HUES48 (cell line): ENCODE measurements around the gene TWF2.

Source experiments
- H3K27ac ChIP-seq: one replicate; pipeline ENCODE4 v1.7.0; 2013; ENCODE audit warnings: low read depth, low read length, inconsistent platforms
- H3K27me3 ChIP-seq: 2 replicates; pipeline ENCODE4 v1.6.1; 2013; ENCODE audit warnings: mild to moderate bottlenecking, low read length; ENCODE audit not compliant: control insufficient read depth, insufficient read depth
- H3K36me3 ChIP-seq: 2 replicates; pipeline ENCODE4 v1.6.1; 2013; ENCODE audit warnings: low read length; ENCODE audit not compliant: control insufficient read depth, insufficient read depth
- H3K4me1 ChIP-seq: 2 replicates; pipeline ENCODE4 v1.6.1; 2013; ENCODE audit warnings: mild to moderate bottlenecking, low read length; ENCODE audit not compliant: control insufficient read depth, insufficient read depth
- H3K4me3 ChIP-seq: 2 replicates; pipeline ENCODE4 v1.5.1; 2013; ENCODE audit warnings: mild to moderate bottlenecking, low read depth, low read length
- H3K9ac ChIP-seq: 2 replicates; pipeline ENCODE4 v1.6.1; 2013; ENCODE audit warnings: mild to moderate bottlenecking, low read depth, low read length, moderate library complexity
- H3K9me3 ChIP-seq: 2 replicates; pipeline ENCODE4 v1.6.1; 2013; ENCODE audit warnings: low read length; ENCODE audit not compliant: control insufficient read depth, insufficient read depth

Gene TWF2

GRCh38 chr3:52257911-52258310 is 19.0 kb upstream of the TWF2 start:
- Histone ChIP-seq H3K27ac (no peak overlapping the region), H3K9me3 (no peaks in the 10 kb centered on the region), H3K4me1 (no peaks in the 10 kb centered on the region), H3K36me3 (peaks cover 92% of the 10 kb centered on the region), H3K9ac (no peak overlapping the region), H3K27me3 (no peaks in the 10 kb centered on the region), H3K4me3 (no peak overlapping the region)

DNA sequence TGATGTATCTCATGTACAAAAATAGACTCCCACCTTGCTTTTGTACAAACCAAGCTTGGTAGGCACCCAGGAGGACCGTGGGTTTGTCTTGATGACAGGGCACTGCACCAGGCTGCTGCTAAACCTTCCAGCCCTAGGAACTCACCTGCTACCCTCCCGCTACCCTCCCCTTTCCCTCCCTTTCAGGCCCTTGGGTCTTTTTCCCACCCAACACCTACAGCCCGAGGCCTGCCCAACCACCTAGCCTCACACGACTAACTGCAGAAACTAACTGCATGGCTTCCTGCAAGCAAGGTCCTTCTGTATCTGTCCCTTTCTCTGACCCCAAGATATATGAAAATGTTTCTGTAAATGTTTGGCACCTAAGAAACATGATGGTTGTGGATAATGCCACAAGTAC is 17.7 kb upstream of the TWF2 start:
- H3K9ac ChIP-seq: no peak overlapping the region
- no peaks in the 10 kb centered on the region for H3K27me3 ChIP-seq
- H3K36me3 ChIP-seq: peaks cover 91% of the 10 kb centered on the region
- H3K9me3 ChIP-seq: no peaks in the 10 kb centered on the region
- H3K4me3 ChIP-seq: no peak overlapping the region
- H3K27ac ChIP-seq: no peak overlapping the region
- H3K4me1 ChIP-seq: no peaks in the 10 kb centered on the region

- H3K4me1 ChIP-seq: no peaks in the 10 kb centered on the region
- no peaks in the 10 kb centered on the region for H3K27me3 ChIP-seq
- H3K9me3 ChIP-seq: no peaks in the 10 kb centered on the region
- peaks cover 90% of the 10 kb centered on the region for H3K36me3 ChIP-seq
- no peak overlapping the region for H3K9ac ChIP-seq
- H3K4me3 ChIP-seq: no peak overlapping the region
- H3K27ac ChIP-seq: no peak overlapping the region
These were observed 17.2 kb upstream of the TWF2 start for GRCh38 chr3:52256159-52256558.

- no peak overlapping the region for H3K27ac ChIP-seq
- peaks cover 89% of the 10 kb centered on the region for H3K36me3 ChIP-seq
These were observed 15.7 kb upstream of the TWF2 start for GRCh38 chr3:52254608-52255007.

GRCh38 chr3:52253314-52254304 is 14.7 kb upstream of the TWF2 start:
- peaks cover 87% of the 10 kb centered on the region for H3K36me3 ChIP-seq

More at GRCh38 chr3:52254608-52255007, 15.7 kb upstream of the TWF2 start:
- H3K9ac ChIP-seq: no peak overlapping the region
- H3K4me3 ChIP-seq: no peak overlapping the region
- no peaks in the 10 kb centered on the region for H3K4me1 ChIP-seq
- no peaks in the 10 kb centered on the region for H3K27me3 ChIP-seq
- H3K9me3 ChIP-seq: no peaks in the 10 kb centered on the region

GRCh38 chr3:52250122-52250521 is 11.2 kb upstream of the TWF2 start:
- H3K27me3 ChIP-seq: peaks cover 18% of the 10 kb centered on the region
- no peak overlapping the region for H3K4me3 ChIP-seq
- H3K4me1 ChIP-seq: peaks cover 4% of the 10 kb centered on the region; the same call in 1 of the 2 replicates
- H3K27ac ChIP-seq: no peak overlapping the region
- H3K9ac ChIP-seq: no peak overlapping the region
- no peaks in the 10 kb centered on the region for H3K9me3 ChIP-seq
- H3K36me3 ChIP-seq: peaks cover 52% of the 10 kb centered on the region

More at GRCh38 chr3:52253314-52254304, 14.7 kb upstream of the TWF2 start:
- Histone ChIP-seq H3K9ac (no peak overlapping the region), H3K4me1 (no peaks in the 10 kb centered on the region), H3K9me3 (no peaks in the 10 kb centered on the region), H3K27me3 (no peaks in the 10 kb centered on the region), H3K27ac (no peak overlapping the region), H3K4me3 (no peak overlapping the region)

GRCh38 chr3:52249683-52250082 is 10.7 kb upstream of the TWF2 start:
- Histone ChIP-seq H3K36me3 (peaks cover 51% of the 10 kb centered on the region), H3K27ac (no peak overlapping the region), H3K4me1 (peaks cover 4% of the 10 kb centered on the region; the same call in 1 of the 2 replicates), H3K4me3 (no peak overlapping the region), H3K9ac (no peak overlapping the region), H3K9me3 (no peaks in the 10 kb centered on the region), H3K27me3 (peaks cover 22% of the 10 kb centered on the region)

DNA sequence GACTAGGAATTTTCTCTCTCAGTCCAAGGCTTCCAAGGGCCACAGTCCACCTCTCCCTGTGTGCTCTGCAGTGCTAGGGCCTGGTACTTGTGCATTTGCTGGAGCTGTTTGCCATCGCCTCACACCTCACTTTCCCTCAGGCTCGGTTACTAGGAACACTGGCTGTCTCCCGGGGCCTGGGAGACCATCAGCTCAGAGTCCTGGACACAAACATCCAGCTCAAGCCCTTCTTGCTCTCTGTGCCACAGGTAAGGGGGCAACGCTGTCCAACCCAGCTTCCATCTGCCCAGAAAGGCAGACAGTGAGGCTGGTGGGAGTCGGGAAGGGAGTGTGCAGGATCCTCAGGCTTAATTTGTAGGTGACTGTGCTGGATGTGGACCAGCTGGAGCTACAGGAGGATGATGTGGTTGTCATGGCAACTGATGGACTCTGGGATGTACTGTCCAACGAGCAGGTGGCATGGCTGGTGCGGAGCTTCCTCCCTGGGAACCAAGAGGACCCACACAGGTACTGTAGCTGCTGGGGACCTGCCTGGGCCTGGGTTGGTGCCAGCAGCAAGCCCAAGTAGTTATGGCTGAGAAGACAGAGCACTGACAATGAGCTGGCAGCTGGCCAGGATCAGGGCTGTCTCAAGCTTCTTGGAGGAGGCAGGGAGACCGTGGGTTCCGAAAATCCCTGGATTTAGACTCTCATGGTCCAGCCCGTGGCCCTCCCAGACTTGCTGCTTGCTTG is 10.0 kb upstream of the TWF2 start:
- H3K27me3 ChIP-seq: peaks cover 28% of the 10 kb centered on the region
- no peak overlapping the region for H3K4me3 ChIP-seq
- no peak overlapping the region for H3K27ac ChIP-seq
- peaks cover 4% of the 10 kb centered on the region; the same call in 1 of the 2 replicates for H3K4me1 ChIP-seq
- no peak overlapping the region for H3K9ac ChIP-seq
- peaks cover 46% of the 10 kb centered on the region for H3K36me3 ChIP-seq
- no peaks in the 10 kb centered on the region for H3K9me3 ChIP-seq

DNA sequence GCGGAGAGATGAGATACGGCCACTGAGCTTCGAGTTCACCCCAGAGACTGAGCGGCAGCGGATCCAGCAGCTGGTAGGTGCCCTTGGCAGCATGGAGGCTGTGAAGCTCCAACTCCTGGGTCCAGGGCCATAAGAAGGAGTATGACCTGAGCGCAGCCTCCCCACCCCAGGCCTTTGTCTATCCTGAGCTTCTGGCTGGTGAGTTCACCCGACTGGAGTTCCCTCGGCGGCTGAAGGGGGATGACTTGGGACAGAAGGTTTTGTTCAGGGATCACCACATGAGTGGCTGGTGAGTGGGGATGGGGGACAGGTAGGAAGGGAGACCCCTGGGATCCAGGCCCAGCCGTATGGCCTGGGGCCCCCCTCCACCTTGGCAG is 9.2 kb upstream of the TWF2 start:
- H3K9me3 ChIP-seq: no peaks in the 10 kb centered on the region
- H3K9ac ChIP-seq: no peak overlapping the region
- H3K36me3 ChIP-seq: peaks cover 38% of the 10 kb centered on the region
- peaks cover 33% of the 10 kb centered on the region for H3K27me3 ChIP-seq
- no peak overlapping the region for H3K4me3 ChIP-seq
- peaks cover 4% of the 10 kb centered on the region; the same call in 1 of the 2 replicates for H3K4me1 ChIP-seq
- H3K27ac ChIP-seq: no peak overlapping the region

GRCh38 chr3:52247409-52248164 is 8.6 kb upstream of the TWF2 start:
- Histone ChIP-seq H3K36me3 (peaks cover 34% of the 10 kb centered on the region), H3K27me3 (peaks cover 33% of the 10 kb centered on the region), H3K9ac (no peak overlapping the region), H3K4me3 (no peak overlapping the region), H3K9me3 (no peaks in the 10 kb centered on the region), H3K4me1 (peaks cover 4% of the 10 kb centered on the region; the same call in 1 of the 2 replicates), H3K27ac (no peak overlapping the region)
